ENCODE measurements around the gene TNRC6C. TPM values are rescaled to one million over a fixed set of nuclear protein-coding genes. Genes with fewer than 3 reads are reported as not detected.

The TNRC6C gene
- total and polyA plus RNA-seq, 2 of the 13 experiments (the other 11 are each of a cell fraction or from before 2014, with no cell fraction given): 0.66 to 4.9 TPM

- ATAC-seq (no peak), DNase-seq (ENCODE audit: low spot score) (no peak), FAIRE-seq (no peak)
- no peak overlapping the region for H2AFZ ChIP-seq (ENCODE audit: low read length)
- BruUV-seq (replicated peaks): no TSS peak
- H3K79me2 ChIP-seq (ENCODE audit: insufficient read depth, low read length): no peaks in the 10 kb centered on the region
- peak; percentile 31; the same call in 1 of the 2 replicates for TF ChIP-seq MAFF (IDR thresholded peaks at IDR 0.05; ENCODE audit: low read depth, low read length)
- TF ChIP-seq ZNF337 (CRISPR knock-in tag; IDR thresholded peaks at IDR 0.05; ENCODE audit: borderline replicate concordance, low read depth): no peak
- TF ChIP-seq MAFK (conservative IDR thresholded peaks at IDR 0.05 in 1 of 2, IDR thresholded peaks at IDR 0.05 in 1 of 2; ENCODE audit: low read length in 2 of 2): peak; percentile 51 to 59; a peak in 3 of 4 replicates
- H3K36me3 ChIP-seq (replicated peaks in 1 of 2; ENCODE audit: control insufficient read depth in 1 of 2, insufficient read depth in 2 of 2, low read length in 2 of 2): peaks cover 9 to 25% of the 10 kb centered on the region in 2 experiments
- no peaks in the 10 kb centered on the region for H3K27me3 ChIP-seq (ENCODE audit: control insufficient read depth in 1 of 2, insufficient read depth in 2 of 2, low read length in 2 of 2)
- no peak overlapping the region for H3K4me2 ChIP-seq (ENCODE audit: low read depth, low read length)
- no peaks in the 10 kb centered on the region for H3K9me3 ChIP-seq (ENCODE audit: low read length)
- 96% methylated on average over 6 of the region's 6 CpGs for WGBS (ENCODE audit: low lambda C conversion rate)
- no peak overlapping the region for H3K9ac ChIP-seq (ENCODE audit: insufficient read depth, low read depth, low read length)
- intact Hi-C loops (cut with micrococcal nuclease; ENCODE audit: unreplicated experiment) (no loop called here), in situ Hi-C loops (cut with HindIII; ENCODE audit: extremely low pct_ligation_motif_present, low pct_unique_long_range_greater_than_20kb) (no loop called here)
- H3K27ac ChIP-seq (ENCODE audit: extremely low read length, insufficient read depth, low read length): no peak overlapping the region
- POLR2A ChIA-PET: no interaction called here
- H3K4me3 ChIP-seq (replicated peaks in 1 of 3; ENCODE audit: insufficient read depth in 1 of 3, low read depth in 2 of 3, low read length in 3 of 3): no peak overlapping the region
- H3K4me1 ChIP-seq (ENCODE audit: insufficient read depth, low read length): no peaks in the 10 kb centered on the region
- H4K20me1 ChIP-seq (ENCODE audit: insufficient read depth, low read length): no peaks in the 10 kb centered on the region
- CTCF ChIA-PET (ENCODE audit: low intra/inter-chr PET ratio, low total read pairs): no interaction called here
Measured at GRCh38 chr17:78041386-78042179, 83.1 kb downstream of the TNRC6C start.

GRCh38 chr17:78042542-78042941 is 84.0 kb downstream of the TNRC6C start:
- H3K9ac ChIP-seq (ENCODE audit: insufficient read depth, low read depth, low read length): no peak overlapping the region
- ChIA-PET POLR2A (no interaction called here), CTCF (ENCODE audit: low intra/inter-chr PET ratio, low total read pairs) (no interaction called here)
- TF ChIP-seq ZNF275 (CRISPR knock-in tag; IDR thresholded peaks at IDR 0.05; ENCODE audit: borderline replicate concordance): no peak
- TF ChIP-seq CREB1 (IDR thresholded peaks at IDR 0.05): peak; percentile 88
- TF ChIP-seq CREB1 (CRISPR knock-in tag; IDR thresholded peaks at IDR 0.05): no peak
- TF ChIP-seq JUNB (CRISPR knock-in tag; IDR thresholded peaks at IDR 0.05; ENCODE audit: borderline replicate concordance): 0 out of 2 replicates have a peak, but pooled peaks have one; percentile 39
- no peak for TF ChIP-seq PAF1 (CRISPR knock-in tag; IDR thresholded peaks at IDR 0.05)
- no peaks in the 10 kb centered on the region for H3K27me3 ChIP-seq (ENCODE audit: control insufficient read depth in 1 of 2, insufficient read depth in 2 of 2, low read length in 2 of 2)
- FAIRE-seq (no peak), ATAC-seq (no peak), DNase-seq (ENCODE audit: low spot score) (no peak)
- intact Hi-C loops (cut with micrococcal nuclease; ENCODE audit: unreplicated experiment) (no loop called here), in situ Hi-C loops (cut with HindIII; ENCODE audit: extremely low pct_ligation_motif_present, low pct_unique_long_range_greater_than_20kb) (no loop called here)
- BruUV-seq (replicated peaks): no TSS peak
- WGBS (ENCODE audit: low lambda C conversion rate): 90% methylated on average over 5 of the region's 5 CpGs
- no peaks in the 10 kb centered on the region for H3K4me1 ChIP-seq (ENCODE audit: insufficient read depth, low read length)
- H3K4me2 ChIP-seq (ENCODE audit: low read depth, low read length): no peak overlapping the region
- peaks cover 6 to 23% of the 10 kb centered on the region in 2 experiments for H3K36me3 ChIP-seq (replicated peaks in 1 of 2; ENCODE audit: control insufficient read depth in 1 of 2, insufficient read depth in 2 of 2, low read length in 2 of 2)
- no peak overlapping the region for H3K4me3 ChIP-seq (replicated peaks in 1 of 3; ENCODE audit: insufficient read depth in 1 of 3, low read depth in 2 of 3, low read length in 3 of 3)
- H2AFZ ChIP-seq (ENCODE audit: low read length): no peak overlapping the region
- no peaks in the 10 kb centered on the region for H4K20me1 ChIP-seq (ENCODE audit: insufficient read depth, low read length)
- H3K27ac ChIP-seq (ENCODE audit: extremely low read length, insufficient read depth, low read length): no peak overlapping the region
- H3K9me3 ChIP-seq (ENCODE audit: low read length): no peaks in the 10 kb centered on the region
- no peaks in the 10 kb centered on the region for H3K79me2 ChIP-seq (ENCODE audit: insufficient read depth, low read length)
